GM12864 (cell line): Measurements from ENCODE around the gene KCNF1.

Experiments used
- DNase-seq: peaks from one replicate; pipeline ENCODE4 v3.0.0-alpha.2; 2011; ENCODE audit warnings: low read depth
- H3K4me3 ChIP-seq: 2 replicates; pipeline ENCODE4 v1.5.1; 2011; ENCODE audit warnings: mild to moderate bottlenecking, low read depth, low read length, control low read depth
- TF ChIP-seq, protein P1 (sequence below): IDR thresholded peaks from 2 replicates; pipeline ENCODE4 v1.5.1; 2011; ENCODE audit warnings: low read depth, mild to moderate bottlenecking, moderate library complexity, low read length, control low read depth, inconsistent platforms; ENCODE audit errors: missing control alignments

Gene KCNF1, protein sequence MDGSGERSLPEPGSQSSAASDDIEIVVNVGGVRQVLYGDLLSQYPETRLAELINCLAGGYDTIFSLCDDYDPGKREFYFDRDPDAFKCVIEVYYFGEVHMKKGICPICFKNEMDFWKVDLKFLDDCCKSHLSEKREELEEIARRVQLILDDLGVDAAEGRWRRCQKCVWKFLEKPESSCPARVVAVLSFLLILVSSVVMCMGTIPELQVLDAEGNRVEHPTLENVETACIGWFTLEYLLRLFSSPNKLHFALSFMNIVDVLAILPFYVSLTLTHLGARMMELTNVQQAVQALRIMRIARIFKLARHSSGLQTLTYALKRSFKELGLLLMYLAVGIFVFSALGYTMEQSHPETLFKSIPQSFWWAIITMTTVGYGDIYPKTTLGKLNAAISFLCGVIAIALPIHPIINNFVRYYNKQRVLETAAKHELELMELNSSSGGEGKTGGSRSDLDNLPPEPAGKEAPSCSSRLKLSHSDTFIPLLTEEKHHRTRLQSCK

DNA sequence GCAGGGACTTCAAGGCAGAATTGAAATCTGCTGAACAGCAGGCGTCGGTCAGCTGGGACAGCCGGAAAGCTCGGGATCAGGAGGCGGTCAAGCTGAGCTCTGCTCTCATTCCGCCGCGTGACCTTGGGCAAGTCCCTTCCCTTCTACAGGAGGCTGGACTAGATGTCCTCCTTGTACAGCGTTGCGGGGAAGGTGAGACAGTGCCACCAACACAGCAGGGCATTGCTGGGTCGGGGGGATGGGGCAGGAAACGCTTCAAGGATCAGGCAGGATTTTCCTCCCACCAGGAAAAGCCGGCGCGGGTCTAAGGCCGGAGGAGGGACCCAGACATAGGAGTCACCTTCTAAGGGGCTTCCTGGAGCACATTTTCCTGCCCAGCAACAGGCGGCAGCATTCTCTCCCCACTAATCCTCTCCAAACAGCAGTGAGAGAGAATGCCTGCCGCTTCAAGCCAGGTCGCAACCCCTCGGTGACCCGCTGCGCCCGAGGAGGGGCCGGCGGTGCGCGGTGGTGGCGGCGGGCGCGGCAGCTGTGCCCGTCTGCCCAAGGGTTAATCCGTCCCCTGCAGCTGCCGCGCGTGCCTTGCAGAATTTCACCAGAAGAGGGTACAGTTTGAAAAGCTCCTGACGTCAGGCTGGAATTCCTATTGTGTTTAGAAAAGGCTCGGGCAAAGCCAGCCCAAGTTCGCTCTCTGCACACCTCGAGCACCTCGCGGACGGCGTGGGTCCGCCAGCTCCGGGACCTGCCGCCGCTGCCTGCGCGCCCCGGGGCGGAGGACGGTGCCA is at the start of gene KCNF1:
Gene KCNF1, plus strand, starts transcription at position 644 of the 785 bp plus-strand sequence. CDS start 493 bp downstream, outside the sequence.
- TF ChIP-seq, protein P1, sequence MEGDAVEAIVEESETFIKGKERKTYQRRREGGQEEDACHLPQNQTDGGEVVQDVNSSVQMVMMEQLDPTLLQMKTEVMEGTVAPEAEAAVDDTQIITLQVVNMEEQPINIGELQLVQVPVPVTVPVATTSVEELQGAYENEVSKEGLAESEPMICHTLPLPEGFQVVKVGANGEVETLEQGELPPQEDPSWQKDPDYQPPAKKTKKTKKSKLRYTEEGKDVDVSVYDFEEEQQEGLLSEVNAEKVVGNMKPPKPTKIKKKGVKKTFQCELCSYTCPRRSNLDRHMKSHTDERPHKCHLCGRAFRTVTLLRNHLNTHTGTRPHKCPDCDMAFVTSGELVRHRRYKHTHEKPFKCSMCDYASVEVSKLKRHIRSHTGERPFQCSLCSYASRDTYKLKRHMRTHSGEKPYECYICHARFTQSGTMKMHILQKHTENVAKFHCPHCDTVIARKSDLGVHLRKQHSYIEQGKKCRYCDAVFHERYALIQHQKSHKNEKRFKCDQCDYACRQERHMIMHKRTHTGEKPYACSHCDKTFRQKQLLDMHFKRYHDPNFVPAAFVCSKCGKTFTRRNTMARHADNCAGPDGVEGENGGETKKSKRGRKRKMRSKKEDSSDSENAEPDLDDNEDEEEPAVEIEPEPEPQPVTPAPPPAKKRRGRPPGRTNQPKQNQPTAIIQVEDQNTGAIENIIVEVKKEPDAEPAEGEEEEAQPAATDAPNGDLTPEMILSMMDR: no peak
- no peak for DNase-seq
- no peak within 1 kb of the TSS for H3K4me3 ChIP-seq

DNA sequence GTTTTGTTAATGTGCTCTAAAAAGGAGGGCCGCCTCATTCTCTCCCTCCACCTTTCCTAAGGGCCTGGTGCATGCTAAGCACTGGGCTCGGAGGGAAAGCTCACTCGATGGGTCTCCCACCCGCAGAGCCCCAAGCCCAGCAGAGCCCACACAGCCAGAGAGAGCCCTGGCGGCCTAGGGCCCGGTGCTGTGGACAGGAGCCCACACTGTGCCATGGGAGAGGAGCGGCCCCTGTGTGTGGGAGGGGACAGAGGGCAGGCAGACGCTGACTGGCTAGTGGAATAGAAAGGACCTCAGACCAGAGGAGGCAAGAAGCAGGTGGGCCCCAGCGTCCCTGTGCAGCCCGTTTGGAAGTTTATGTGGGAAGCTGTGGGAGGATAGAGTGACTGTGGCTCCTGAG is 49.4 kb upstream of the KCNF1 start:
- no peak for DNase-seq
- TF ChIP-seq, protein P1: no peak
- H3K4me3 ChIP-seq: no peak overlapping the region

DNA sequence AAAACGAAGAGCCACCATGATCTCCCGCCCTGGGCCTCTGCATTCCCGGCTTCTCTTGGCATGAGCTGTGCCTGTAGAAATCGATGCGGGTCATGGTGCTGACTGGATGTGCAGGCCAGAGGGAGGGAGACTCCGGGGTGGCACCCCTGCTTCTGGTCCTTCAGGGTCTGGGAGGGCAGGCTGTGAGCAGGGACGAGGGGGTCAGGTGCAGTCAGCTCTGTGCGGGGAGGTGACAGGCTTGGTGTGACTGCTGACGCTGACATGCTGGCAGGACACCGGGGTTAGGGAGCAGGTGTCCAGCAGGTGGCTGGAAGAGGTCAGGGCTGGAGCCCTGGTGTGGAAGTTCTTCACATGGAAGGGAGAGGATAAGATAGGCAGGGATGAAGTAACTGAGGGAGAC is 48.7 kb upstream of the KCNF1 start:
- TF ChIP-seq, protein P1: no peak
- H3K4me3 ChIP-seq: no peak overlapping the region
- DNase-seq: no peak

DNA sequence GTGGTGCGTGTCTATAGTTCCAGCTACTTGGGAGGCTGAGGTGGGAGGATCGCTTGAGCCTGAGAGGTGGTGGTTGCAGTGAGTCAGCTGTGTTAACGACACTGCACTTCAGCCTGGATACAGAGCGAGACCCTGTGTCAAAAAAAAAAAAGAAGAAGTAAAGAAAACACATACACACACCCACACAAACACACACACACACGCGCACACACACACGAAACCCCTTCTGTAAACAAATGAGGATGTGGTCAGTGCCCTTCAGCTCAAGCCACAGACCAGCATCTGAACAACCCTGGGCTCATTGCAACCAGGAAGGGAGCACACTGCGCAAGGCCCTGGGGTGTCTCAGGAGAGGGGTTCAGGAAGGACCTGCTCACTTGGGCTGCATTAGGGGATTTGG is 47.9 kb upstream of the KCNF1 start:
- H3K4me3 ChIP-seq: no peak overlapping the region; the same call in 1 of the 2 replicates
- DNase-seq: peak; percentile 86
- TF ChIP-seq, protein P1: no peak

DNA sequence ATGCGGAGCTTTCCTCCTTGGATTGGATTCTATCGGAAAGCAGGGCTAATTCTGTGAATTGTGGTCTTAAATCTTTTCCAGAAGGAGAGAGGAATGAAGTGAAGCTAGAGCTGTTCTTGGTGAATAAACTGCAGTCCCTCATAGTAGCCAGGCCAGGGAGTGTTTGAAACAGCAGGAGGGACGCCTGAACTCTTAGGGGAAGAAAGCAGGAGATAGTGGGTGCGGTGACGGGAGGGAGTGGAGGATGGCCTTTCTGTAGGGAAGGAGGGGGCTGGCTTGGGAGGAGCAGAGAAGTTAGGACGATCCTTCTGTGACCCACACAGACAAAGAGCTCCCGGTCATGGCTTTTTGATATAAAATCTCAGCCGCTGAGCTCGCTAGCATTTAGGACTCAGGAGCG is 47.5 kb upstream of the KCNF1 start:
- TF ChIP-seq, protein P1: no peak
- peak overlapping the region; percentile 8; the same call in 1 of the 2 replicates for H3K4me3 ChIP-seq
- no peak for DNase-seq

DNA sequence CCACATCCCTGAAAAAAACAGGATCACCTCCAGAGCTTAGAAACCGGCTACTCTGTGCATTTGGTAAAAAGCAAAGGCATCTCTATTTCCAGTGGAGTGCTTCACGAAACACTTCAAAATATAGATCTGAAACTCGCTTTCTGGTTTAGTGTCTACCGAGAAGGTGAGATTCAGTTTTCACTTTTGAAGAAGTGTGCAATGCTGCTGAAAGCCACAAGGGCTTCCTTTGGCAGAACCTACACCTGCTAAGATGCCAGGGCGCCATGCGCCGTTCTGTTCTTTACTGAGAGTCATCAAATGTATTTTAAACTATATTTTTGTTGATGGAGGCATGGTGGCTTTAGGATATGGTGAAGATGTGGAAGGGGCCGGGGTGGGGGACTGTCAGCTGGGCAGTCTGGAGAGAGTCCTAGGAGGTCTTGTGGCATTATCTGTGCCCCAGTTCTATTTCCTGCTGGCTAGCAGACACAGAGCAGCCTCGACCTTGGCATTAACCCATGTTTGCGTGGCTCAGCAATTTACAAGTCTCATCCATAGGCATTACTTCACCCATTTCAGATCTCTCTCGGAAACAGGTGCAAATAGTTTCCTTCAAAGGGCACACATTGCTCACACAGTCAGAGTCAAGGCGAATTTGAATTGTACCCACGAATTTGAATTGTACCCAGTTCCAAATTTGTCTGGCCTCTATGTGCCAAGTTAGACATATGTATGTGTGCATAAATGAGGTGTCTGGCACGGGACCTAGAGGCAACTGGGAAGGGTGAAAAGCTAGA is 46.7 kb upstream of the KCNF1 start:
- TF ChIP-seq, protein P1: peak; percentile 67
- H3K4me3 ChIP-seq: peak overlapping the region; percentile 8; the same call in 1 of the 2 replicates
- DNase-seq: peak; percentile 66
